K562 (cell line): ENCODE results near the gene FITM1. TPM values are rescaled to one million over a fixed set of nuclear protein-coding genes. Genes with fewer than 3 reads are reported as not detected.

ENCODE experiments used
- ATAC-seq: fragments of 200-7000 bp; cut with Tn5 transposase; 3 replicates; pipeline ENCODE4 v1.9.1; 2020; ENCODE audit warnings: moderate library complexity
- BruUV-seq: library from RNA; stranded (reverse); fragments of 400-500 nt; replicated peaks from 2 replicates; lab custom pipeline; 2021; lab: Mats Ljungman, UMichigan
- CTCF ChIA-PET: fragments of 300-600 bp; formaldehyde crosslinking; extraction: SDS; loops from one replicate; lab custom pipeline; 2021; ENCODE audit warnings: low intra/inter-chr PET ratio; lab: Yijun Ruan, JAX
- POLR2A ChIA-PET: fragments of 300-600, 350-650 bp; sonication (Branson Sonifier 250); formaldehyde crosslinking; extraction: SDS; loops from one replicate; lab custom pipeline; 2021; ENCODE audit warnings: antibody characterized with exemption, inconsistent platforms; lab: Yijun Ruan, JAX
- DNase-seq, 4 experiments: peaks; one replicate each; pipeline versions ENCODE4 v3.0.0 to v3.0.0-alpha.2; 2011 to 2018; ENCODE audit warnings: low spot score in 3 of 4, mixed read lengths in 3 of 4; ENCODE audit errors: extremely low read depth in 1 of 4
- FAIRE-seq: peaks from 2 replicates; lab custom pipeline; 2011; peaks lifted over from hg19 to GRCh38; lab: Jason Lieb, UNC
- H2AFZ ChIP-seq: 2 replicates; pipeline ENCODE4 v1.6.0; 2011; ENCODE audit warnings: low read depth, low read length, control low read depth, inconsistent platforms
- H3K27ac ChIP-seq: fragments of 200-600 bp; 3 replicates; pipeline ENCODE4 v1.8.0; 2011; ENCODE audit warnings: low read depth, mild to moderate bottlenecking, control low read depth, inconsistent platforms, low read length, moderate library complexity, mixed read lengths; ENCODE audit errors: extremely low read depth
- H3K27me3 ChIP-seq, 2 experiments: fragments of 300-600 bp in 1 of 2; 2 replicates in 1 of 2; 3 replicates in 1 of 2; pipeline versions ENCODE4 v1.6.0 to v1.8.0; 2011; ENCODE audit warnings: inconsistent platforms in 2 of 2, low read length in 2 of 2, mild to moderate bottlenecking in 1 of 2, mixed read lengths in 1 of 2, moderate library complexity in 1 of 2; ENCODE audit not compliant: control insufficient read depth in 2 of 2, insufficient read depth in 2 of 2
- H3K36me3 ChIP-seq: fragments of 300-600 bp; 3 replicates; pipeline ENCODE4 v1.8.0; 2011; ENCODE audit warnings: mild to moderate bottlenecking, low read length, inconsistent platforms; ENCODE audit not compliant: control insufficient read depth, insufficient read depth
- H3K4me1 ChIP-seq, 2 experiments: fragments of 200-600 bp in 1 of 2; replicated peaks in 1 of 2; 2 replicates in 1 of 2; 3 replicates in 1 of 2; pipeline versions ENCODE4 v1.5.1 to v1.8.0; 2011; ENCODE audit warnings: inconsistent platforms in 2 of 2, low read length in 2 of 2, mild to moderate bottlenecking in 1 of 2, mixed read lengths in 1 of 2, moderate library complexity in 1 of 2; ENCODE audit not compliant: control insufficient read depth in 2 of 2, insufficient read depth in 2 of 2
- H3K4me2 ChIP-seq: 2 replicates; pipeline ENCODE4 v1.6.1; 2011; ENCODE audit warnings: low read length, control low read depth, inconsistent platforms, mixed read lengths; ENCODE audit not compliant: insufficient read depth
- H3K4me3 ChIP-seq: fragments of 200-600 bp; sonication (generic), shearing (Covaris generic); 2 replicates; pipeline ENCODE4 v1.5.1; 2016; ENCODE audit warnings: control low read depth, inconsistent platforms
- H3K79me2 ChIP-seq: fragments of 200-600 bp; 3 replicates; pipeline ENCODE4 v1.8.0; 2011; ENCODE audit warnings: low read length, inconsistent platforms; ENCODE audit not compliant: control insufficient read depth, insufficient read depth
- H3K9ac ChIP-seq, 2 experiments: 2 replicates each; pipeline versions ENCODE4 v1.6.0 to v1.6.1; 2011; ENCODE audit warnings: low read depth in 2 of 2, low read length in 2 of 2, control low read depth in 1 of 2, inconsistent platforms in 1 of 2, mild to moderate bottlenecking in 1 of 2, mixed read lengths in 1 of 2; ENCODE audit not compliant: insufficient read depth in 1 of 2
- H3K9me1 ChIP-seq: one replicate; pipeline ENCODE4 v1.6.0; 2011; ENCODE audit warnings: inconsistent platforms, mild to moderate bottlenecking, low read length, moderate library complexity; ENCODE audit not compliant: control insufficient read depth, insufficient read depth
- H3K9me3 ChIP-seq: replicated peaks from 2 replicates; pipeline ENCODE4 v1.5.1; 2011; ENCODE audit warnings: low read depth, low read length, inconsistent platforms; ENCODE audit not compliant: control insufficient read depth, insufficient read depth
- H4K20me1 ChIP-seq: replicated peaks from 2 replicates; pipeline ENCODE4 v1.6.1; 2011; ENCODE audit warnings: low read length, inconsistent platforms, mixed read lengths; ENCODE audit not compliant: control insufficient read depth, insufficient read depth
- BRF1 ChIP-seq: IDR thresholded peaks from 3 replicates; pipeline ENCODE4 v1.6.1; 2011; ENCODE audit warnings: borderline replicate concordance, mild to moderate bottlenecking; ENCODE audit not compliant: insufficient read length; ENCODE audit errors: extremely low read depth
- C11orf30 ChIP-seq: fragments of 450-650 bp; IDR thresholded peaks from 2 replicates; pipeline ENCODE4 v1.6.1; 2016; ENCODE audit warnings: low read depth, mild to moderate bottlenecking
- CTBP1 ChIP-seq: fragments of 450-650 bp; IDR thresholded peaks from 2 replicates; pipeline ENCODE4 v1.6.1; 2016; ENCODE audit warnings: borderline replicate concordance
- DEAF1 ChIP-seq: fragments of 450-650 bp; formaldehyde crosslinking; IDR thresholded peaks from 2 replicates; pipeline ENCODE4 v1.4.0; 2020; ENCODE audit warnings: mild to moderate bottlenecking, moderate library complexity
- FOXK1 ChIP-seq: sonication (generic); formaldehyde crosslinking; IDR thresholded peaks from 2 replicates; pipeline ENCODE4 v1.8.0; 2022; ENCODE audit warnings: missing genetic modification reagents, mild to moderate bottlenecking, borderline replicate concordance
- MAFF ChIP-seq: IDR thresholded peaks from 2 replicates; pipeline ENCODE4 v1.6.1; 2012; ENCODE audit warnings: low read length, improper control_type of control experiment
- MAFG ChIP-seq: fragments of 450-650 bp; conservative IDR thresholded peaks from 2 replicates; pipeline ENCODE4 v1.6.1; 2016; ENCODE audit warnings: missing genetic modification characterization, missing compliant biosample characterization
- MAFK ChIP-seq: IDR thresholded peaks from 2 replicates; pipeline ENCODE4 v1.6.1; 2011; ENCODE audit warnings: low read length, improper control_type of control experiment
- ZNF174 ChIP-seq: fragments of 250-450 bp; sonication (Bioruptor Pico); IDR thresholded peaks from 2 replicates; pipeline ENCODE4 v1.4.0; 2020; ENCODE audit warnings: mild to moderate bottlenecking
- ZNF316 ChIP-seq: fragments of 450-650 bp; IDR thresholded peaks from 2 replicates; pipeline ENCODE4 v1.6.1; 2016
- ZNF407 ChIP-seq: fragments of 450-650 bp; IDR thresholded peaks from 2 replicates; pipeline ENCODE4 v1.6.1; 2016; ENCODE audit warnings: low read depth
- ZNF431 ChIP-seq: sonication (generic); formaldehyde crosslinking; IDR thresholded peaks from 2 replicates; pipeline ENCODE4 v1.8.0; 2022; ENCODE audit warnings: mild to moderate bottlenecking, missing genetic modification reagents
- WGBS: fragments of 100-300 bp; shearing (Covaris generic); methylation state at CpG from one replicate; pipeline ENCODE4 v1.1.6; 2016; ENCODE audit warnings: low coverage, mixed read lengths; ENCODE audit not compliant: insufficient coverage; ENCODE audit errors: missing lambda C conversion rate; 5-methylcytosine and 5-hydroxymethylcytosine counted together
- in situ Hi-C: fragments of 300-500 bp; cut with MboI; formaldehyde crosslinking; loops from 4 replicates; pipeline ENCODE4 v1.15.0; 2018; ENCODE audit warnings: inconsistent platforms, mixed read lengths
- intact Hi-C: fragments of 100-400 bp; cut with micrococcal nuclease; formaldehyde crosslinking; loops from 2 replicates; pipeline ENCODE4 v1.14.2; 2022
- polyA plus RNA-seq, 8 experiments: library from polyadenylated mRNA; depleted of rRNA in 4 of 8; stranded (reverse) in 5 of 8; unstranded in 3 of 8; fragments of >200 nt; fragmentation: Nextera tagmentation in 2 of 8; fragmentation: Illumina TruSeq in 1 of 8; extraction: Ambion mirVana in 2 of 8; extraction: Trizol in 1 of 8; gene quantifications; 2 replicates each; pipeline versions ENCODE4 v1.2.1 to v1.2.3, GENCODE V29; 2011 to 2014; ENCODE audit warnings: inconsistent platforms in 1 of 8, missing spikeins in 1 of 8
- total RNA-seq, 7 experiments: library from RNA; depleted of rRNA in 6 of 7; stranded (reverse); fragments of >200 nt in 6 of 7; fragmentation: Illumina TruSeq in 2 of 7; extraction: Trizol in 2 of 7; gene quantifications; 2 replicates each; pipeline versions ENCODE4 v1.2.1 to v1.2.3, GENCODE V29; 2011 to 2021; ENCODE audit warnings: low replicate concordance in 1 of 7

The FITM1 gene
- total and polyA plus RNA-seq, 9 of the 15 experiments (the other 6 are each of a cell fraction or from before 2014, with no cell fraction given) = 0.09 to 0.20 TPM; not detected in 7

GRCh38 chr14:24106672-24107271 is 23.7 kb upstream of the FITM1 start:
- FAIRE-seq (no peak), ATAC-seq (no peak)
- CTCF ChIA-PET = no interaction called here
- intact Hi-C loops = loop anchor here (5.0 kb wide), 1 partner anchor 209 kb away; no protein-coding TSS in a partner anchor
- Histone ChIP-seq H3K36me3 (peaks cover 19% of the 10 kb centered on the region; the same call in 2 of the 3 replicates), H4K20me1 (no peaks in the 10 kb centered on the region)
- TF ChIP-seq BRF1 (no peak), ZNF407 (no peak), CTBP1 (no peak), ZNF431 (CRISPR knock-in tag) (no peak), MAFF (peak; percentile 67; the same call in 1 of the 2 replicates), DEAF1 (CRISPR knock-in tag) (no peak), ZNF174 (CRISPR knock-in tag) (no peak), FOXK1 (no peak), C11orf30 (peak; percentile 76), ZNF316 (peak; percentile 88), MAFK (peak; percentile 61; the same call in 1 of the 2 replicates), MAFG (tag) (peak; percentile 60)
- TF ChIP-seq, all 486 proteins: peak for 5
- Histone ChIP-seq H3K4me1 (peaks cover 0 to 3% of the 10 kb centered on the region in 2 experiments; a peak in 2 of 5 replicates), H3K9ac (no peak overlapping the region), H2AFZ (no peak overlapping the region), H3K4me2 (no peak overlapping the region), H3K4me3 (no peak overlapping the region), H3K9me1 (no peaks in the 10 kb centered on the region), H3K79me2 (no peaks in the 10 kb centered on the region), H3K27me3 (no peaks in the 10 kb centered on the region), H3K9me3 (no peaks in the 10 kb centered on the region; the same call in 1 of the 2 replicates), H3K27ac (no peak overlapping the region)
- no TSS peak for BruUV-seq
- 50% methylated on average over 4 of the region's 4 CpGs for WGBS
- DNase-seq = no peak
- in situ Hi-C loops = no loop called here
- POLR2A ChIA-PET = interaction anchor here (0.6 to 4.8 kb wide), 4 partner anchors 11 to 1517 kb away, joined by 3 to 29 read pairs (median 8); partner anchors contain the start of gene PCK2
